SU-DHL-6 (cell line): ENCODE data around the gene THEM4.

Source experiments
- H2AFZ ChIP-seq: fragments of 200-600 bp; sonication (generic); 2 replicates; pipeline ENCODE4 v1.6.1; 2014; ENCODE audit warnings: low read depth, mild to moderate bottlenecking, moderate library complexity, mixed read lengths, antibody characterized with exemption, low read length; ENCODE audit not compliant: severe bottlenecking
- H3F3A ChIP-seq: fragments of 200-600 bp; shearing (Covaris generic); 2 replicates; pipeline ENCODE4 v1.6.0; 2016; ENCODE audit warnings: antibody characterized with exemption, mild to moderate bottlenecking; ENCODE audit not compliant: insufficient read depth
- H3K27ac ChIP-seq: fragments of 200-600 bp; sonication (generic); 2 replicates; pipeline ENCODE4 v1.5.1; 2016; ENCODE audit warnings: low read depth, mild to moderate bottlenecking, low read length, moderate library complexity, mixed read lengths
- H3K27me3 ChIP-seq: fragments of 200-600 bp; sonication (generic), shearing (Covaris generic); 2 replicates; pipeline ENCODE4 v1.6.0; 2014; ENCODE audit warnings: mild to moderate bottlenecking, low read length
- H3K36me3 ChIP-seq: fragments of 200-600 bp; sonication (generic); 2 replicates; pipeline ENCODE4 v1.6.1; 2014; ENCODE audit warnings: mild to moderate bottlenecking, low read length, mixed read lengths
- H3K4me2 ChIP-seq: fragments of 300-600, 200-600 bp; shearing (Covaris generic), sonication (generic); 2 replicates; pipeline ENCODE4 v1.6.0; 2014; ENCODE audit warnings: low read length, low read depth, mild to moderate bottlenecking; ENCODE audit not compliant: poor library complexity, severe bottlenecking
- H3K4me3 ChIP-seq: fragments of 200-600 bp; sonication (generic); 2 replicates; pipeline ENCODE4 v1.5.1; 2014; ENCODE audit warnings: antibody characterized with exemption, low read length, mild to moderate bottlenecking, mixed read lengths; ENCODE audit not compliant: insufficient read depth, poor library complexity, severe bottlenecking
- H3K79me2 ChIP-seq: fragments of 200-600 bp; sonication (generic); 2 replicates; pipeline ENCODE4 v1.6.1; 2014; ENCODE audit warnings: mild to moderate bottlenecking, low read length, moderate library complexity; ENCODE audit not compliant: insufficient read depth
- H3K9ac ChIP-seq: fragments of 200-600 bp; sonication (generic); 2 replicates; pipeline ENCODE4 v1.7.0; 2014; ENCODE audit warnings: mild to moderate bottlenecking, low read length
- H3K9me2 ChIP-seq: fragments of 200-600 bp; sonication (generic); replicated peaks from 2 replicates; pipeline ENCODE4 v1.6.1; 2014; ENCODE audit warnings: low read length; ENCODE audit not compliant: insufficient read depth
- H3K9me3 ChIP-seq: fragments of 200-600 bp; sonication (generic); 2 replicates; pipeline ENCODE4 v1.6.1; 2014; ENCODE audit warnings: low read length, mixed read lengths; ENCODE audit not compliant: insufficient read depth
- H4K20me1 ChIP-seq: fragments of 200-600 bp; sonication (generic); 2 replicates; pipeline ENCODE4 v1.6.1; 2014; ENCODE audit warnings: low read depth, mild to moderate bottlenecking, antibody characterized with exemption, low read length, moderate library complexity, mixed read lengths
- EZH2phosphoT487 ChIP-seq: fragments of 200-600 bp; sonication (generic), shearing (Covaris generic); conservative IDR thresholded peaks from 2 replicates; pipeline ENCODE4 v1.6.1; 2018; ENCODE audit warnings: mild to moderate bottlenecking, antibody characterized with exemption, low read length, moderate library complexity, mixed read lengths
- TF ChIP-seq, protein P1 (sequence below): fragments of 200-600 bp; sonication (generic); IDR thresholded peaks from one replicate; pipeline ENCODE4 v1.5.1; 2017; ENCODE audit warnings: antibody characterized with exemption, mild to moderate bottlenecking, low read length, moderate library complexity; ENCODE audit not compliant: insufficient read depth, poor library complexity, severe bottlenecking

The THEM4 gene

DNA sequence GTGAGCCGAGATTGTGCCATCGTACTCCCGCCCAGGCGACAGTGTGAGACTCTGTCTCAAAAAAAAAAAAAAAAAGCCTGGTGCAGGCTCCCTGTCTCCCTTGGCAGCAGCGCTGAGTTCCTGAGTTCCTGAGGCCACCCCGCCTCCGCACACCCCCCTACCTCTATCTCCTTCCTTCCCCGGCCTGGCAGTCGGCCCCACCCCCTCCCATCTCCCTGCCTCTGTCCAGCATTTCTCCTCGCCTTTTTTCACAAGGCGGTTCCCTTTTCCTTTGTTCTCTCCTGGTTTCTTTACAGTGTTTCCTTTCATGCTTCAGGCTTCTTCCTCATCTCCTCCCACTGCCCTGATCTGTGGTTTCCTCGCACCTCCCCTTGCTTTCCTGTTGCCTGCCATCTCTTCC is 80.4 kb downstream of the THEM4 start:
- H3K36me3 ChIP-seq, result no peaks in the 10 kb centered on the region
- no peak overlapping the region for H3K9ac ChIP-seq
- H3K4me3 ChIP-seq, result no peak overlapping the region
- no peaks in the 10 kb centered on the region for H3K9me2 ChIP-seq
- no peaks in the 10 kb centered on the region for H3K79me2 ChIP-seq
- no peak overlapping the region for H3K4me2 ChIP-seq
- no peak overlapping the region for H3K27ac ChIP-seq
- TF ChIP-seq EZH2phosphoT487, result no peak
- TF ChIP-seq, protein P1, sequence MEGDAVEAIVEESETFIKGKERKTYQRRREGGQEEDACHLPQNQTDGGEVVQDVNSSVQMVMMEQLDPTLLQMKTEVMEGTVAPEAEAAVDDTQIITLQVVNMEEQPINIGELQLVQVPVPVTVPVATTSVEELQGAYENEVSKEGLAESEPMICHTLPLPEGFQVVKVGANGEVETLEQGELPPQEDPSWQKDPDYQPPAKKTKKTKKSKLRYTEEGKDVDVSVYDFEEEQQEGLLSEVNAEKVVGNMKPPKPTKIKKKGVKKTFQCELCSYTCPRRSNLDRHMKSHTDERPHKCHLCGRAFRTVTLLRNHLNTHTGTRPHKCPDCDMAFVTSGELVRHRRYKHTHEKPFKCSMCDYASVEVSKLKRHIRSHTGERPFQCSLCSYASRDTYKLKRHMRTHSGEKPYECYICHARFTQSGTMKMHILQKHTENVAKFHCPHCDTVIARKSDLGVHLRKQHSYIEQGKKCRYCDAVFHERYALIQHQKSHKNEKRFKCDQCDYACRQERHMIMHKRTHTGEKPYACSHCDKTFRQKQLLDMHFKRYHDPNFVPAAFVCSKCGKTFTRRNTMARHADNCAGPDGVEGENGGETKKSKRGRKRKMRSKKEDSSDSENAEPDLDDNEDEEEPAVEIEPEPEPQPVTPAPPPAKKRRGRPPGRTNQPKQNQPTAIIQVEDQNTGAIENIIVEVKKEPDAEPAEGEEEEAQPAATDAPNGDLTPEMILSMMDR, result no peak
- no peaks in the 10 kb centered on the region for H3K27me3 ChIP-seq
- no peak overlapping the region for H2AFZ ChIP-seq
- no peaks in the 10 kb centered on the region for H3F3A ChIP-seq
- H3K9me3 ChIP-seq, result no peaks in the 10 kb centered on the region
- H4K20me1 ChIP-seq, result no peaks in the 10 kb centered on the region

GRCh38 chr1:151827853-151828252 is 81.5 kb downstream of the THEM4 start:
- Histone ChIP-seq H3K9me2 (no peaks in the 10 kb centered on the region), H3K9ac (no peak overlapping the region), H3K27ac (no peak overlapping the region), H3K9me3 (no peaks in the 10 kb centered on the region), H3K27me3 (no peaks in the 10 kb centered on the region), H3K36me3 (no peaks in the 10 kb centered on the region), H2AFZ (no peak overlapping the region), H4K20me1 (no peaks in the 10 kb centered on the region), H3K79me2 (no peaks in the 10 kb centered on the region), H3F3A (no peaks in the 10 kb centered on the region), H3K4me2 (no peak overlapping the region), H3K4me3 (no peak overlapping the region)
- no peak for TF ChIP-seq EZH2phosphoT487
- TF ChIP-seq, protein P1, result no peak

DNA sequence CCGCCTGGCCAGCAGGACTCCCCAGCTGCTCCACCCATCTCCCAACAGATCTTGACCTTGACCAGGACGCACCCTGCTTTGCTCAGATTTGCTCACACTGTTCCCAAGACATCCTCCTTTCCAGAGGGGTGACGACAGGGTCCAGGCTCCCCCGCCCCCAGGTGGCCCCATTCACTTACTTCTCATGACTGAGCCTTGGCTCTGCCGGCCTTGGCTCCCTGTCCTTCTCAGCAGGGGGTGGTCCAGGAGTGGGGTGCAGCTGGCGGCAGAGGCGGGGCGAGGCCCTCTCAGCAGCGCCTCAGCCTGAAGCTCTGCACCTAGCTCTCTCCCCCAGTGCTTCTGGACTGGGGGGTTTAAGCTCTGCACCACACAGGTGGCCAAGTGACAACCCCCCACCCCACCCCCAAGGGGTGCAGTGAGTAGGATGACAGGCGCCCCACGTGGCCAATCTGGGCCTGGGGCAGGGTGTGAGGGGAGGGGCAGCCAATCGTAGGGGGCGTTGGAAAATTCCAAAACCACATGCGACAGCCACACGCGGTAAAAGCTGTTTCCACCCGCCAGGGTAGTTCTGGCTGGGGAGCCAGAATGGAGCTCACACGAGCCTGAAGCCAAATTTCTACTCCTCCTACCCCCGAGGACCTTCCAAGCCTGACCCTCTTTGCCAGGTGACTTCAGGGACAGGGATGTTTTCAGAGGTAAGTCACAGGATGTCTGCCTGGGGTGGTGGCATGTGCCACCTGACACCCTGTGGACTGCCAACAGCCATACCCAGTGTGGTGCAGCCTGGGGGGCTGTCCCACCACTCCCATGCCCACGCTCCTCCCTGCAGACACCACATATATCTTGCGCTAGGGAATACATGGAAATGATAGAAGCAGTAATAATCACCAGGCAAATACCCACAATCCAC is 83.3 kb downstream of the THEM4 start:
- no peaks in the 10 kb centered on the region for H3K79me2 ChIP-seq
- no peaks in the 10 kb centered on the region for H4K20me1 ChIP-seq
- no peak overlapping the region for H3K9ac ChIP-seq
- H3K9me2 ChIP-seq, result no peaks in the 10 kb centered on the region
- H2AFZ ChIP-seq, result no peak overlapping the region
- no peaks in the 10 kb centered on the region for H3K9me3 ChIP-seq
- no peaks in the 10 kb centered on the region for H3K27me3 ChIP-seq
- H3K36me3 ChIP-seq, result no peaks in the 10 kb centered on the region
- H3K4me2 ChIP-seq, result no peak overlapping the region
- H3F3A ChIP-seq, result no peaks in the 10 kb centered on the region
- no peak for TF ChIP-seq EZH2phosphoT487
- TF ChIP-seq, protein P1, result no peak
- no peak overlapping the region for H3K27ac ChIP-seq
- H3K4me3 ChIP-seq, result no peak overlapping the region
